CD4-positive, alpha-beta T cell treated with Interleukin-1 beta for 1 hour (primary cell): Measurements from ENCODE around the gene ARHGEF7.

Source experiments
- DNase-seq, 2 donors: peaks; one replicate each; pipeline ENCODE4 v3.0.0-alpha.2; 2020 to 2022

Gene ARHGEF7

GRCh38 chr13:111139873-111140561 lies 24.9 kb downstream of the ARHGEF7 start:
- DNase-seq: no peak

- no peak for DNase-seq
Observed at GRCh38 chr13:111140562-111141105, 25.5 kb downstream of the ARHGEF7 start.

GRCh38 chr13:111142472-111142871 lies 27.4 kb downstream of the ARHGEF7 start:
- no peak for DNase-seq

DNA sequence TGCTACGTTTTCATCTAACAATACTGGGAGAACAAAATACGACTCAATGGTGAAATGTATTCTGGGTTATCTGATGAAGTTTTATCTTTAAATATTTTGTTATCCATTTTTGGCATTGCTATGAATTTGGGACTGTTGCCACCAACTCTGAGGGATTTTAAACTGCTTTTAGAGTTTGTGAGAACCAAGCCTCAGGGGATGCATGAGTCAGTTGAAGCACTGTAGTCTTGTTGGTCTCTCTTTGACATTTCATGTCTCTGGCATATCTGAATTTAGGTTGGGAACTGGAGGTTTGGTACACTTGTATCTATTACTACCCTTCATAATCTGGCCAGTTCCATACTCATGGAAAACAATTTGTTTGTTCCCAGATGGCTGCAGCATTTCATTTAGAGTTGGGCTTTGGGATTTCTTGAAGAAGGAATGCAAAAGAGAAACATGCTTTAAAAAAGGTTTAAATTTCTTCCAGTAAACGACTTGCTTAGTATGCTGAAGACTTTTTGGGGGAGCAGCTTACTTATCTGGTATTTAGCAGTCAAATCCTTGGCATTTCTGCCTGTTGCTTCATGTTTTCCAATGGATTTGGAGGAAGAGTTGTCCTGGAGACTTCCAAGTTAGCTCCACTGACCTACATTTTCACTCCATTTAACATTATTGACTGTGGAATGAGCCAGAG lies 28.9 kb downstream of the ARHGEF7 start:
- no peak for DNase-seq

- no peak for DNase-seq
Observed at GRCh38 chr13:111145071-111145470, 30.0 kb downstream of the ARHGEF7 start.

- no peak for DNase-seq
Observed at GRCh38 chr13:111145506-111145905, 30.4 kb downstream of the ARHGEF7 start.

- peak in 1 of 2 donors; percentile 1 for DNase-seq
Observed at GRCh38 chr13:111152844-111153243, 37.7 kb downstream of the ARHGEF7 start.

GRCh38 chr13:111153279-111153976 lies 38.3 kb downstream of the ARHGEF7 start:
- peak; percentile 91 to 92 for DNase-seq

DNA sequence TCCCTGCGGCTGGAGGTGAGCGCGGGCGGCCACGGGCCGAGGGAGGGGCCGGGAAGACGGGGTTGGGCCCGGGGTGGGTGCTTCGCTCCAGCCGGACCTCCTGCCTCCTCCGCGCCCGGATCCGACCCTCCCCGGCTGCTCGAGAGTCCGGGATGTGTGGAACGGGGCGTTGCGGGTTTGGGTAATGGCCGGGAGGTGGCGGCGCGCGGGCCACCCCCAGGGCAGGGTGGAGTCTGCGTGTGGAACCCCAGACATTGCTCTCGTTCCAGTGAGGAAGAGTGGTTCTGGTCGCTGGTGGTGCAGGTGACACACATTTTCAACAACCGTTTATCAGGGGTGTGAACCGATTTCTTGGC lies 38.8 kb downstream of the ARHGEF7 start:
- peak; percentile 50 to 53 for DNase-seq

DNA sequence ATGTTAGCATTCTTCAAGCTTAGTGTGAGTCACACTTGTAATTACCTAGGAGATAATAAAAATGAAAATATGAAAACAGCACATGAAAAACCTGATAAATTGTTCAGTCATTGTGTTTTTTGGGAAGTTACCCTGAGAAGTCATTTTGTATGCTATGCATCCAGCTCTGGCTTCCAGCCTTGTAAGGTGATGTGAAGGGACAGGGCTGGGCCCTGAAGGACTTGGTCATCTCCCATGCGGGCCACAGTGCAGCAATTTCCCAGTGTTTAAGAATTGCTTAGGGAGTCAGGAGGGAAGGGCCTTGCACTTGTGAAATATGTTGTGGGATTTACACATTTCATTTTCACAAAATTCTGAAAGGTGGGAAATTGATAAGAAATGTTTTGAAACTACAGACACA lies 41.3 kb downstream of the ARHGEF7 start:
- no peak for DNase-seq

DNA sequence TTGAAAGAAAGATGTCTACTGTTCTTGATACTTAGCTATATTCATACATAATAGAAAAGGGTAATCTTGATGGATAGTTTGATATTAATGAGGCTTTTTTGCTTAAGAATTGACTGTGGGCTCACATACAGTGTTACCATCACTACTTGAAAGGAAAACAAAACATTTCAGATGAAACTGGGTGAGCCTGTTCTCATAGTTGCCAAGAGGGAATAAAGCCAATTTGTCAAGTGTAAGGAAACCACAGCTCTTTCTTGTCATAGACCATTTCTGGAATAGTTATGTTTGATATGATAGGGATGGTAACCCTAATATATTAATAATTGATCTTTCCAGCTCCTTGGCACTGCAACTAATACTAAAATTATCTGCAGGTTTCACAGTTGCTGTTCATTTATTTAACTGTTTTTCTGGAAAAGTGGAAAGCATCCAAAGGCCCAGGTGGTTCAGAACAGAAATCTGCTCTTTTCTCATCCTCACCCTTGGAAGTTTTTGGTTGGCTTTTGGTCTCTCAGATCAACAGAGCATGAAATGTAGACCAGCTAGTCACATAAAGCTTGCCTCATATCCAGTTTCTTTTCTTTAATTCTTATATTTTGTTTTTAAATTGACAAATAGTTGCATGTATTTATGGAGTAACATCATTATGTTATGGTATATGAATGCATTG lies 43.2 kb downstream of the ARHGEF7 start:
- no peak for DNase-seq

- no peak for DNase-seq
Observed at GRCh38 chr13:111159362-111160320, 44.5 kb downstream of the ARHGEF7 start.

GRCh38 chr13:111160648-111161047 lies 45.5 kb downstream of the ARHGEF7 start:
- no peak for DNase-seq

- no peak for DNase-seq
Observed at GRCh38 chr13:111161601-111162600, 46.8 kb downstream of the ARHGEF7 start.

- DNase-seq: no peak
Observed at GRCh38 chr13:111165241-111166010, 50.3 kb downstream of the ARHGEF7 start.

- peak in 1 of 2 donors; percentile 17 for DNase-seq
Observed at GRCh38 chr13:111166882-111167675, 52.0 kb downstream of the ARHGEF7 start.

- no peak for DNase-seq
Observed at GRCh38 chr13:111168107-111168506, 53.0 kb downstream of the ARHGEF7 start.

- no peak for DNase-seq
Observed at GRCh38 chr13:111171112-111171511, 56.0 kb downstream of the ARHGEF7 start.

DNA sequence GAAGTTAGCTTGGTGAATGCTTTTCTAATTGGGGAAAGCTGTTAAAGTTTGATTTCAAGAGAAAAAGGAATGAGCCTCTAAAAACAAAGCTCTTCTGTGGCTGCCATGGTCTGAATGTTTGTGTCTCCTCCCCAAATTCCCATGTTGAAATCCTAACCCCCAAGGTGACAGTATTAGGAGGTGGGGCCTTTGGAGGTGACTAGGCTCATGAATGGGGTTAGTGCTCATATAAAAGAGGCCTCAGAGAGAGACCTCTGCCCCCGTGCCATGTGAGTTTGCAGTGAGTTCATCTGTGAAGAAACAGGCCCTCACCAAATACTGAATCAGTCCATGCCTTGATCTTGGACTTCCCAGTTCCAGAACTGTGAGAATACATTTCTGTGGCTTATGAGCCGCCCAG lies 56.5 kb downstream of the ARHGEF7 start:
- DNase-seq: no peak
